Neural crest cell (in vitro differentiated cells): Measurements from ENCODE around the gene UBE2L3. TPM values are rescaled to one million over a fixed set of nuclear protein-coding genes. Genes with fewer than 3 reads are reported as not detected.
"Not testable (repeated sequence)": the region's sequence is repeated elsewhere in the genome, so short reads cannot be mapped to it uniquely, and the experiment has no call there.

ENCODE experiments used
- DNase-seq: peaks from one replicate; pipeline ENCODE4 v3.0.0; 2021; ENCODE audit warnings: low read depth, mixed read lengths, low spot score
- H3K27ac Mint-ChIP-seq: one replicate; pipeline ENCODE4 v1.8.0; 2021; ENCODE audit warnings: mild to moderate bottlenecking, mixed read lengths; ENCODE audit not compliant: unreplicated experiment
- H3K27me3 Mint-ChIP-seq: 2 replicates; pipeline ENCODE4 v1.8.0; 2021; ENCODE audit warnings: low read depth, mild to moderate bottlenecking, mixed read lengths
- H3K36me3 Mint-ChIP-seq: 2 replicates; pipeline ENCODE4 v1.8.0; 2021; ENCODE audit warnings: low read depth, mild to moderate bottlenecking, mixed read lengths
- H3K4me1 Mint-ChIP-seq: 2 replicates; pipeline ENCODE4 v1.8.0; 2021; ENCODE audit warnings: mixed read lengths
- H3K4me3 Mint-ChIP-seq: one replicate; pipeline ENCODE4 v1.8.0; 2021; ENCODE audit warnings: mild to moderate bottlenecking, mixed read lengths
- H3K9me3 Mint-ChIP-seq: 2 replicates; pipeline ENCODE4 v1.8.0; 2021; ENCODE audit warnings: mixed read lengths
- total RNA-seq: library from RNA; stranded (reverse); gene quantifications from 2 replicates; pipeline ENCODE4 v1.2.1, GENCODE V29; 2021
- TF ChIP-seq, protein P1 (sequence below): fragments of 200-600 bp; sonication (generic); conservative IDR thresholded peaks from 2 replicates; pipeline ENCODE4 v1.5.0; 2021; ENCODE audit warnings: antibody characterized with exemption, mild to moderate bottlenecking

Gene UBE2L3
- total RNA-seq, 1 donor from 2014 or later = 76.9 TPM

DNA sequence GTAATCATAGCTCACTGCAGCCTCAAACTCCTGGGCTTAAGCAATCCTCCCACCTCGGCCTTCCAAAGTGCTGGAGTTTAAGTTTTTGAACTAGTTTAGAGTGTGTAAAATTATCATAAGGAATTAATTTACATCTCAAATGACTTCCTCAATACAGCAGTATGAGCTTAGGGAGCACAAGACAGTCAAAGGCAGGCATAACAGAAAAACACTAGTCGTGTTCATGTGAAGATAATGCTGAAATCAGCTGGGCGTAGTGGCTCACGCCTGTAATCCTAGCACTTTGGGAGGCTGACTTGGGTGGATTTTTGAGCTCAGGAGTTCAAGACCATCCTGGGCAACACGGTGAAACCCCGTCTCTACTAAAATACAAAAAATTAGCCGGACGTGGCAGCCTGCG lies 36.5 kb downstream of the UBE2L3 start:
- Mint-ChIP-seq H3K27ac (no peak overlapping the region), H3K4me3 (no peak overlapping the region), H3K36me3 (peaks cover 5% of the 10 kb centered on the region), H3K27me3 (no peaks in the 10 kb centered on the region), H3K9me3 (no peaks in the 10 kb centered on the region), H3K4me1 (peaks cover 6% of the 10 kb centered on the region)
- no peak for DNase-seq
- TF ChIP-seq, protein P1, sequence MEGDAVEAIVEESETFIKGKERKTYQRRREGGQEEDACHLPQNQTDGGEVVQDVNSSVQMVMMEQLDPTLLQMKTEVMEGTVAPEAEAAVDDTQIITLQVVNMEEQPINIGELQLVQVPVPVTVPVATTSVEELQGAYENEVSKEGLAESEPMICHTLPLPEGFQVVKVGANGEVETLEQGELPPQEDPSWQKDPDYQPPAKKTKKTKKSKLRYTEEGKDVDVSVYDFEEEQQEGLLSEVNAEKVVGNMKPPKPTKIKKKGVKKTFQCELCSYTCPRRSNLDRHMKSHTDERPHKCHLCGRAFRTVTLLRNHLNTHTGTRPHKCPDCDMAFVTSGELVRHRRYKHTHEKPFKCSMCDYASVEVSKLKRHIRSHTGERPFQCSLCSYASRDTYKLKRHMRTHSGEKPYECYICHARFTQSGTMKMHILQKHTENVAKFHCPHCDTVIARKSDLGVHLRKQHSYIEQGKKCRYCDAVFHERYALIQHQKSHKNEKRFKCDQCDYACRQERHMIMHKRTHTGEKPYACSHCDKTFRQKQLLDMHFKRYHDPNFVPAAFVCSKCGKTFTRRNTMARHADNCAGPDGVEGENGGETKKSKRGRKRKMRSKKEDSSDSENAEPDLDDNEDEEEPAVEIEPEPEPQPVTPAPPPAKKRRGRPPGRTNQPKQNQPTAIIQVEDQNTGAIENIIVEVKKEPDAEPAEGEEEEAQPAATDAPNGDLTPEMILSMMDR = no peak

DNA sequence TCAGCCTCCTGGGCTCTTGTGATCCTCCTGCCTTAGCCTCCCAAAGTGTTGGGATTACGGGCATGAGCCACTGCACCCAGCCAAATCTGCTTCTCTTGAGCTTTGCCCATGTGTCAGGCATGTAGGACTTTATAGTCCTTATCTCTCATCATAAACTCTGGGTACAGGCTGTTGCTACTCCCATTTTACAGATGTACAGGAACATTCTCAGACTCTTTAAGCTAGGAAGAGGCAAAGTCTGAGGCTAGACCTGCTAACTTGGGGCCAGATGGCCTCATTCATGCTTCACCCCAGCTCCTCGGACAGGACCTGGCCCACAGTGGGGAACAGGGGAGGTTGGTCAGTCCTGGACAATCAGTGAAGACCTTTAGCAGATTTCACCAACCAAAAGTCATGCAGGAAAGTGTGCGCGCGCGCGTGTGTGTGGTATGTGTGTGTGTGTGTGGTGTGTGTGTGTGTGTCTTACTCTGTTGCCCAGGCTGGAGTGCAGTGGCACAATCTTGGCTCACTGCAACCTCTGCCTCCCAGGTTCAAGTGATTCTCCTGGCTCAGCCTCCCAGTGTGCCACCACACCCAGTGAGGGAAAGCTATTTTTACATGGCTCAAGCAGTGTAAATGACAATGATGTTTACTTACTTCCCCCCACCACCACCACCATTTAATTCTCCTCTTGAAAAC lies 38.5 kb downstream of the UBE2L3 start:
- H3K36me3 Mint-ChIP-seq = peaks cover 3% of the 10 kb centered on the region

DNA sequence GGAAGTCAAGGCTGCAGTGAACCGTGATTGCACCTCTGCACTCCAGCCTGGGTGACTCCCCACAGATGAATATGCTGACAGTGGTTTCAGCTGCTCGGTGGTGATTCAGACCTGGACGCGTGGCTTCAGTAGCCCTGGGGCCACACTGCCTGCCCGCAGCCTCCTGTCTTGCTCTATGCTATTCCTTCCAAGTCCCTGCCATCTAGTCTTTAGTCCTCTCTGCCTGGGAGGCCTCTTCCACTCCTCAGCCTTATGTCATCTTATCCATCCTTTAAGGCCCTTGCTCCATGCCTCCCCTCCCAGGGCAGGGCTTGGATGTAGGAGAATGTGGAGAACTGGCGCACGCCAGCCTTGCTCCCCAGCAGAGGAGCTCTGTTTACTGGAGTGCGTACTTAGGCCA lies 39.3 kb downstream of the UBE2L3 start:
- H3K4me3 Mint-ChIP-seq = no peak overlapping the region
- peaks cover 3% of the 10 kb centered on the region for H3K4me1 Mint-ChIP-seq
- no peaks in the 10 kb centered on the region for H3K9me3 Mint-ChIP-seq
- no peaks in the 10 kb centered on the region for H3K27me3 Mint-ChIP-seq
- DNase-seq = no peak
- TF ChIP-seq, protein P1 = no peak
- H3K36me3 Mint-ChIP-seq = peaks cover 5% of the 10 kb centered on the region
- no peak overlapping the region for H3K27ac Mint-ChIP-seq

More for the DNA sequence above, 38.5 kb downstream of the UBE2L3 start:
- TF ChIP-seq, protein P1 = no peak
- Mint-ChIP-seq H3K9me3 (no peaks in the 10 kb centered on the region), H3K4me1 (peaks cover 3% of the 10 kb centered on the region), H3K4me3 (no peak overlapping the region), H3K27me3 (no peaks in the 10 kb centered on the region), H3K27ac (no peak overlapping the region)
- no peak for DNase-seq

DNA sequence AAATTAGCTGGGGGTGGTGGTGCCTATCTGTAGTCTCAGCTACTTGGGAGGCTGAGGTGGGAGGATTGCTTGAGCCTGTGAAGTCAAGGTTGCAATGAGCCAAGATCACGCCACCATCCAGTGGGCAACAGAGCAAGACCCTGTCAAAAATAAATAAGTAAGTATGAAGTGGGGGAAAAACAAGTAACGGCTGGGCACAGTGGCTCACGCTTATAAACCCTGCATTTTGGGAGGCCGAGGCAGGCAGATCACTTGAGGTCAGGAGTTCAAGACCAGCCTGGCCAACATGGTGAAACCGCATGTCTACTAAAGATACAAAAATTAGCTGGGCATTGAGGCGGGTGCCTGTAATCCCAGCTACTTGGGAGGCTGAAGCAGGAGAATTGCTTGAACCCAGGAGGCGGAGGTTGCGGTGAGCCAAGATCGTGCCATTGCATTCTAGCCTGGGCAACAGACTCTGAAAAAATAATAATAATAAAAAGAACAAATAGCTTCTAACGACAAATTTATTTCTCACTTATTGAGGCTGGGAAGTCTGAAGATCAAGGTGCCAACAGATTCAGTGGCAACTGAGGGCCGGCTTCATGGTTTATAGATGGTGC lies 42.1 kb downstream of the UBE2L3 start:
- H3K4me1 Mint-ChIP-seq, H3K27me3 Mint-ChIP-seq, H3K27ac Mint-ChIP-seq, DNase-seq, H3K9me3 Mint-ChIP-seq, H3K4me3 Mint-ChIP-seq: not testable (repeated sequence)
- H3K36me3 Mint-ChIP-seq = peaks cover 14% of the 10 kb centered on the region

DNA sequence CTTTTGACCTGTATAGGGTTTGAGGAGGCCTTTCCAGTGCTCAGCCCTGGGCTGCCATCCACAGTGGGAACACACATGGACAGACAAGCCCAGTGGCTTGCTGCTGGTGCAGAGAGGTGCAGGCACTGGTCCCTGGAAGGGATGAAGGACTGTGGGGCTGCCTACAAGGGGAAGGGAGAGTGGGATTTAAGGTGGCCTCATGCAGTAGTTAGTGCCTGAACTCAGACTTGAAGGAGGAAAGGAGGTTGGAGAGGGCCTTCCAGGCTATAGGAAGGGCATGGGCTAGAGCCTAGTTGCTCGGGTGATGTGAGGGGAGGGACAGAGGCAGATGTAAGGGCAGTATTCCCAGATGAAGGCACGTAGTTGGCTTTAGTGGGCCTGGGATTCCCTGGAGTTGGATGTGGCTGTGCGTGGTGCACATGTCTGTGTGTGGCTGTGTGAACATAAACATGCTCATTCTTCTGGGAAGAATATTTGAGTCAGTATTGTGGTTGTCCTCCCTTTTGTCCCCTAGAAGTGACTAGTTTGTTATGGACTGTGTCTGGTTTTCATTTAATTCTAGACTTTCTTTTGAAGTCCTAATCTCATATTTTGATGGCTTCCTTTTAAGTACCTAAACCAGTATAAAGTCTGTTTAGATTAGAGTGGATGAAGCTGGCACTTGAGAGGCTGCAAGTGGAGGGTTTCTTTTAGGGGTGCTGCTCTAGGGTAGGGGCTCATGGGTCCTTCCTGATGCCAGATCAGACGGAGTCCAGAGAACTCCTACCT lies 43.9 kb downstream of the UBE2L3 start:
- Mint-ChIP-seq H3K4me1 (peaks cover 3% of the 10 kb centered on the region), H3K4me3 (no peak overlapping the region), H3K27me3 (no peaks in the 10 kb centered on the region), H3K9me3 (no peaks in the 10 kb centered on the region), H3K36me3 (peaks cover 14% of the 10 kb centered on the region), H3K27ac (no peak overlapping the region)
- TF ChIP-seq, protein P1 = no peak
- DNase-seq = no peak

DNA sequence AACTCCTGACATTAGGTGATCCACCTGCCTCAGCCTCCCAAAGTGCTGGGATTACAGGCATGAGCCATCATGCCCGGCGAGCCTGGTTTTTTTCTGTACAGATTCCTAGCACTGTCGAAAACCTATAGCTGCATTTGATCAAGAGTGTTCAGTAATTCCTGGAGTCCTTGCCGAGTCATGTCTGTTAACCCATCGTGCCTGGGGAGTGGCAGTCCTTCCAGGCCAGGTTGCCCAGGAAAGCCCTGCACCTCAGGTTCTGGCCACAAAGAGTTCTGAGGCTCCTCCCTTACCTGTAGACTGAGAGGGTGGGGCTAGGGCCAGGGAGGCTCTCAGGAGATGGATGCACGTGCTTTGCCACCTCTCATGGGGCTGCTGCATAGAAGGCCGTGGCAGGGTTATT lies 45.3 kb downstream of the UBE2L3 start:
- DNase-seq = no peak
- peaks cover 12% of the 10 kb centered on the region for H3K36me3 Mint-ChIP-seq
- no peaks in the 10 kb centered on the region for H3K4me1 Mint-ChIP-seq
- no peaks in the 10 kb centered on the region for H3K27me3 Mint-ChIP-seq
- no peaks in the 10 kb centered on the region for H3K9me3 Mint-ChIP-seq
- H3K27ac Mint-ChIP-seq = no peak overlapping the region
- TF ChIP-seq, protein P1 = no peak
- no peak overlapping the region for H3K4me3 Mint-ChIP-seq
